ENCODE data around the gene MDK. TPM values are rescaled to one million over a fixed set of nuclear protein-coding genes. Genes with fewer than 3 reads are reported as not detected.

Gene MDK
- total and polyA plus RNA-seq, 2 of the 4 experiments (the other 2 are of a cell fraction): 25.8 to 377 TPM

GRCh38 chr11:46426233-46426991 is 44.9 kb downstream of the MDK start:
- Histone ChIP-seq H3K9me3 (ENCODE audit: control insufficient read depth, insufficient read depth, low read length) (no peaks in the 10 kb centered on the region), H3K27me3 (ENCODE audit: control insufficient read depth, insufficient read depth, low read length) (no peaks in the 10 kb centered on the region), H3K4me1 (ENCODE audit: control insufficient read depth, insufficient read depth, low read length) (no peaks in the 10 kb centered on the region), H4K8ac (ENCODE audit: low read depth in 2 of 2, low read length in 2 of 2) (no peak overlapping the region), H3K14ac (replicated peaks; ENCODE audit: low read depth, low read length) (no peak overlapping the region), H2BK15ac (ENCODE audit: low read depth, low read length) (no peak overlapping the region), H2BK5ac (ENCODE audit: low read depth, low read length, poor library complexity, severe bottlenecking) (no peak overlapping the region), H2AFZ (replicated peaks; ENCODE audit: low read length, poor library complexity) (no peak overlapping the region), H3K4ac (ENCODE audit: low read depth, low read length) (no peak overlapping the region), H3K36me3 (ENCODE audit: control insufficient read depth, insufficient read depth, low read length) (peaks cover 17% of the 10 kb centered on the region), H3K23ac (ENCODE audit: low read depth, low read length) (no peak overlapping the region), H3K4me3 (ENCODE audit: insufficient read depth, low read depth, low read length) (no peak overlapping the region), H2AK9ac (replicated peaks; ENCODE audit: low read depth, low read length, poor library complexity) (peak overlapping the region; percentile 31), H3K9me1 (ENCODE audit: insufficient read depth, low read length) (peaks cover 4% of the 10 kb centered on the region; the same call in 1 of the 2 replicates), H4K91ac (ENCODE audit: insufficient read depth, low read depth, low read length) (no peak overlapping the region), H4K5ac (ENCODE audit: low read depth, low read length) (no peak overlapping the region), H2AK5ac (ENCODE audit: low read depth, low read length) (no peak overlapping the region), H3K4me2 (ENCODE audit: low read depth, low read length) (no peak overlapping the region), H4K20me1 (ENCODE audit: insufficient read depth, low read length) (no peaks in the 10 kb centered on the region), H3K79me1 (ENCODE audit: low read depth in 1 of 2, low read length in 2 of 2) (peaks cover 0 to 9% of the 10 kb centered on the region in 2 experiments; a peak in 1 of 4 replicates), H3K27ac (ENCODE audit: insufficient read depth, low read length) (no peak overlapping the region), H3K18ac (ENCODE audit: low read depth, low read length) (no peak overlapping the region), H3K9ac (ENCODE audit: low read depth, low read length) (no peak overlapping the region), H3K56ac (ENCODE audit: extremely low read depth, insufficient read depth, low read length) (no peak overlapping the region), H2BK20ac (ENCODE audit: low read depth, low read length) (no peak overlapping the region), H2BK120ac (ENCODE audit: low read depth, low read length) (no peak overlapping the region)
- ATAC-seq (ENCODE audit: low read depth): no peak
- ChIA-PET CTCF (interaction anchor here (0.7 kb wide), 1 partner anchor 66 kb away, joined by 3 read pairs; no protein-coding TSS in a partner anchor), POLR2A (ENCODE audit: unreplicated experiment) (no interaction called here)
- TF ChIP-seq ELK1 (IDR thresholded peaks at IDR 0.05; ENCODE audit: borderline replicate concordance, low read depth, low read length) (no peak), BHLHE40 (IDR thresholded peaks at IDR 0.05; ENCODE audit: low read depth, low read length) (no peak), MAFK (IDR thresholded peaks at IDR 0.05; ENCODE audit: low read depth, low read length) (no peak), CHD1 (IDR thresholded peaks at IDR 0.05; ENCODE audit: low read depth, low read length) (no peak), RFX5 (IDR thresholded peaks at IDR 0.05; ENCODE audit: low read depth, low read length) (no peak), USF2 (IDR thresholded peaks at IDR 0.05; ENCODE audit: low read depth, low read length) (no peak), FOS (IDR thresholded peaks at IDR 0.05; ENCODE audit: low read depth, low read length) (no peak), NFE2L2 (IDR thresholded peaks at IDR 0.05; ENCODE audit: low read depth, low read length) (no peak), MAZ (IDR thresholded peaks at IDR 0.05; ENCODE audit: borderline replicate concordance, low read depth, low read length) (no peak), CEBPB (IDR thresholded peaks at IDR 0.05; ENCODE audit: low read depth, low read length) (no peak), POLR2A (IDR thresholded peaks at IDR 0.05; ENCODE audit: low read depth, low read length) (no peak), RAD21 (IDR thresholded peaks at IDR 0.05; ENCODE audit: low read length) (no peak), RCOR1 (IDR thresholded peaks at IDR 0.05; ENCODE audit: insufficient replicate concordance, low read length) (no peak)
- 100% methylated on average over 2 of the region's 4 CpGs; no CpG with 5 or more reads in 1 of the 2 experiments for WGBS, 2 experiments (ENCODE audit: extremely low coverage in 2 of 2, insufficient read length in 1 of 2)
- DNase-seq: no peak
- dilution Hi-C loops (cut with HindIII; ENCODE audit: low sequenced_read_pairs, unreplicated experiment): no loop called here
- no TSS peak for BruUV-seq (replicated peaks)
- intact Hi-C loops (cut with micrococcal nuclease): no loop called here
- in situ Hi-C loops (cut with MboI; ENCODE audit: low sequenced_read_pairs): no loop called here

All from IMR-90 (cell line).